ENCODE data around the gene GMNN. TPM values are rescaled to one million over a fixed set of nuclear protein-coding genes. Genes with fewer than 3 reads are reported as not detected.
A peak's percentile ranks its signal among the peaks of the same experiment; 100 is the strongest.

GMNN gene
- total RNA-seq, 1 experiment from 2014 or later = 53.1 TPM

DNA sequence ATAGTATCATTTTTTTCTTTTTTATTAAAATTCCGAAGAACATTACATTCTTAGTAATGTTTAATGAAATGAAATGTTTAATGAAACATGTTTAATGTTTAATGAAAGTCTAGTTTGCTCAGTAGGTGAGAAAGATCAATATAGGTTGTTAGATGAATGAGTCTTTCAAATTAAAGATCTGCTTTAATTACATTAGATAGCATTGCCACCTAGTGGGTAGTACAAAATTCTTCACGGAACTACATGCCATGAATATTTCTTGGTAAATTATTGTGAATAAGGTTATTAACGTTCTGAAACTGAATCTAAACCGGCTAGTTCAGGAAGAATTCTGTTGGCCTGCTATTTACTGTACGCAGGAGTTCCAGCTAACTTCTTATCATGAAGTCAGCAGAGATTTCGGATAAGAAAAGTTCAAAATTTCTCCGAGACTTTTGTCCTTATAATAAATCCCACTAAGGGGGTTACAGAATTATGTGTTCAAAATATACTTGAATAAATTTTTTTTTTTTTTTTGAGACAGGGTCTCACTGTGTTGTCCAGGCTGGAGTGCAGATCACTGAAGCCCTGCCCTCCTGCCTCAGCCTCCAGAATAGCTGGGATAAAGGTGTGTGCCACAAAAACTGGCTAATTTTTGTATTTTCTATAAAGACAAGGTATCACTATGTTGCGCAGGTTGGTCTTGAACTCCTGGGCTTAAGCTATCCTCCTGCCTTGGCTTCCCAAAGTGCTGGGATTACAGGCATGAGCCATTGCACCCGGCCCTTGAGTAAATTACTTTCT is 7.9 kb upstream of the GMNN start:
- no peak overlapping the region for H3K4me3 ChIP-seq (ENCODE audit: low read depth in 2 of 2, low read length in 2 of 2)
- DNase-seq (ENCODE audit: low read depth, low spot score) = no peak
- ChIA-PET POLR2A (interaction anchor here (0.7 kb wide), 1 partner anchor 127 kb away, joined by 4 read pairs; no protein-coding TSS in a partner anchor), CTCF (interaction anchor here (0.7 kb wide), 1 partner anchor 1880 kb away, joined by 4 read pairs; no protein-coding TSS in a partner anchor)
- peak; percentile 74; the same call in 1 of the 2 replicates for ATAC-seq
- no peaks in the 10 kb centered on the region for H3K9me3 ChIP-seq (ENCODE audit: control insufficient read depth, insufficient read depth, low read depth, low read length)
- H3K27ac ChIP-seq (ENCODE audit: low read length) = no peak overlapping the region
- no TSS peak for BruUV-seq (replicated peaks)
- no peaks in the 10 kb centered on the region for H3K4me1 ChIP-seq (ENCODE audit: control insufficient read depth, insufficient read depth, low read length)
- in situ Hi-C loops (cut with HindIII; ENCODE audit: low pct_unique_long_range_greater_than_20kb, low sequenced_read_pairs) = no loop called here
- H3K27me3 ChIP-seq (ENCODE audit: control insufficient read depth, insufficient read depth, low read length) = no peaks in the 10 kb centered on the region
- intact Hi-C loops (cut with micrococcal nuclease; ENCODE audit: unreplicated experiment) = loop anchor here (5.0 to 10.0 kb wide), 2 partner anchors 185 to 242 kb away; no protein-coding TSS in a partner anchor
- TF ChIP-seq, protein P1, sequence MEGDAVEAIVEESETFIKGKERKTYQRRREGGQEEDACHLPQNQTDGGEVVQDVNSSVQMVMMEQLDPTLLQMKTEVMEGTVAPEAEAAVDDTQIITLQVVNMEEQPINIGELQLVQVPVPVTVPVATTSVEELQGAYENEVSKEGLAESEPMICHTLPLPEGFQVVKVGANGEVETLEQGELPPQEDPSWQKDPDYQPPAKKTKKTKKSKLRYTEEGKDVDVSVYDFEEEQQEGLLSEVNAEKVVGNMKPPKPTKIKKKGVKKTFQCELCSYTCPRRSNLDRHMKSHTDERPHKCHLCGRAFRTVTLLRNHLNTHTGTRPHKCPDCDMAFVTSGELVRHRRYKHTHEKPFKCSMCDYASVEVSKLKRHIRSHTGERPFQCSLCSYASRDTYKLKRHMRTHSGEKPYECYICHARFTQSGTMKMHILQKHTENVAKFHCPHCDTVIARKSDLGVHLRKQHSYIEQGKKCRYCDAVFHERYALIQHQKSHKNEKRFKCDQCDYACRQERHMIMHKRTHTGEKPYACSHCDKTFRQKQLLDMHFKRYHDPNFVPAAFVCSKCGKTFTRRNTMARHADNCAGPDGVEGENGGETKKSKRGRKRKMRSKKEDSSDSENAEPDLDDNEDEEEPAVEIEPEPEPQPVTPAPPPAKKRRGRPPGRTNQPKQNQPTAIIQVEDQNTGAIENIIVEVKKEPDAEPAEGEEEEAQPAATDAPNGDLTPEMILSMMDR (IDR thresholded peaks at IDR 0.05) = no peak; the same call in 1 of the 2 replicates
- TF ChIP-seq SIN3A (IDR thresholded peaks at IDR 0.05; ENCODE audit: borderline replicate concordance, insufficient read depth, low read depth, low read length) = no peak
- no peak for TF ChIP-seq TCF7L2 (IDR thresholded peaks at IDR 0.05; ENCODE audit: low read depth, low read length)
- no peak for TF ChIP-seq POLR2AphosphoS5 (IDR thresholded peaks at IDR 0.05; ENCODE audit: low read depth, low read length)
- TF ChIP-seq, protein P2, sequence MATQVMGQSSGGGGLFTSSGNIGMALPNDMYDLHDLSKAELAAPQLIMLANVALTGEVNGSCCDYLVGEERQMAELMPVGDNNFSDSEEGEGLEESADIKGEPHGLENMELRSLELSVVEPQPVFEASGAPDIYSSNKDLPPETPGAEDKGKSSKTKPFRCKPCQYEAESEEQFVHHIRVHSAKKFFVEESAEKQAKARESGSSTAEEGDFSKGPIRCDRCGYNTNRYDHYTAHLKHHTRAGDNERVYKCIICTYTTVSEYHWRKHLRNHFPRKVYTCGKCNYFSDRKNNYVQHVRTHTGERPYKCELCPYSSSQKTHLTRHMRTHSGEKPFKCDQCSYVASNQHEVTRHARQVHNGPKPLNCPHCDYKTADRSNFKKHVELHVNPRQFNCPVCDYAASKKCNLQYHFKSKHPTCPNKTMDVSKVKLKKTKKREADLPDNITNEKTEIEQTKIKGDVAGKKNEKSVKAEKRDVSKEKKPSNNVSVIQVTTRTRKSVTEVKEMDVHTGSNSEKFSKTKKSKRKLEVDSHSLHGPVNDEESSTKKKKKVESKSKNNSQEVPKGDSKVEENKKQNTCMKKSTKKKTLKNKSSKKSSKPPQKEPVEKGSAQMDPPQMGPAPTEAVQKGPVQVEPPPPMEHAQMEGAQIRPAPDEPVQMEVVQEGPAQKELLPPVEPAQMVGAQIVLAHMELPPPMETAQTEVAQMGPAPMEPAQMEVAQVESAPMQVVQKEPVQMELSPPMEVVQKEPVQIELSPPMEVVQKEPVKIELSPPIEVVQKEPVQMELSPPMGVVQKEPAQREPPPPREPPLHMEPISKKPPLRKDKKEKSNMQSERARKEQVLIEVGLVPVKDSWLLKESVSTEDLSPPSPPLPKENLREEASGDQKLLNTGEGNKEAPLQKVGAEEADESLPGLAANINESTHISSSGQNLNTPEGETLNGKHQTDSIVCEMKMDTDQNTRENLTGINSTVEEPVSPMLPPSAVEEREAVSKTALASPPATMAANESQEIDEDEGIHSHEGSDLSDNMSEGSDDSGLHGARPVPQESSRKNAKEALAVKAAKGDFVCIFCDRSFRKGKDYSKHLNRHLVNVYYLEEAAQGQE (IDR thresholded peaks at IDR 0.05; ENCODE audit: insufficient read depth in 1 of 2, low read depth in 2 of 2, low read length in 1 of 2) = no peak
- H3K36me3 ChIP-seq (ENCODE audit: control insufficient read depth, insufficient read depth, low read length) = no peaks in the 10 kb centered on the region

DNA sequence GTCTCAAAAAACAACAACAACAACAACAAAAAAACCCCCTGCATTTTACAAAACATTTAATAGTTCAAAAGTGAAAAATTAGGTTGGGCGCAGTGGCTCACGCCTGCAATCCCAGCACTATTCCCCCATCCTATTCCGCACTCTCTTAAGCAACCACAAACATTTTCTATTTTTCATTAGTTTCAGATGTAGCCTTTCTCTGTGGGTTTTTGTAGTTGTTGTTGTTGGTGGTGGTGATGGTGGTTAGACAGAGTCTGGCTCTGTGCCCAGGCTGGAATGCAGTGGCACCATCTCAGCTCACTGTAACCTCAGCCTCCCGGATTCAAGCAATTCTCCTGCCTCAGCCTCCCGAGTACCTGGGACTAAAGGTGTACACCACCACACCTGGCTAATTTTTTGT is 6.4 kb upstream of the GMNN start:
- no TSS peak for BruUV-seq (replicated peaks)
- Histone ChIP-seq H3K9me3 (ENCODE audit: control insufficient read depth, insufficient read depth, low read depth, low read length) (no peaks in the 10 kb centered on the region), H3K4me3 (ENCODE audit: low read depth in 2 of 2, low read length in 2 of 2) (no peak overlapping the region), H3K4me1 (ENCODE audit: control insufficient read depth, insufficient read depth, low read length) (no peaks in the 10 kb centered on the region), H3K27ac (ENCODE audit: low read length) (no peak overlapping the region), H3K36me3 (ENCODE audit: control insufficient read depth, insufficient read depth, low read length) (no peaks in the 10 kb centered on the region), H3K27me3 (ENCODE audit: control insufficient read depth, insufficient read depth, low read length) (no peaks in the 10 kb centered on the region)
- ChIA-PET CTCF (no interaction called here), POLR2A (no interaction called here)
- TF ChIP-seq, protein P1 (IDR thresholded peaks at IDR 0.05) = no peak
- TF ChIP-seq TCF7L2 (IDR thresholded peaks at IDR 0.05; ENCODE audit: low read depth, low read length) (no peak), SIN3A (IDR thresholded peaks at IDR 0.05; ENCODE audit: borderline replicate concordance, insufficient read depth, low read depth, low read length) (no peak), POLR2AphosphoS5 (IDR thresholded peaks at IDR 0.05; ENCODE audit: low read depth, low read length) (no peak)
- TF ChIP-seq, protein P2 (IDR thresholded peaks at IDR 0.05; ENCODE audit: insufficient read depth in 1 of 2, low read depth in 2 of 2, low read length in 1 of 2) = no peak
- DNase-seq (ENCODE audit: low read depth, low spot score) (no peak), ATAC-seq (no peak)
- intact Hi-C loops (cut with micrococcal nuclease; ENCODE audit: unreplicated experiment) = loop anchor here (5.0 to 10.0 kb wide), 2 partner anchors 186 to 244 kb away; no protein-coding TSS in a partner anchor
- in situ Hi-C loops (cut with HindIII; ENCODE audit: low pct_unique_long_range_greater_than_20kb, low sequenced_read_pairs) = no loop called here

Measured in Panc1 (cell line).